Heart right ventricle (tissue), 16 donors: ENCODE data around the gene NT5C1A. TPM values are rescaled to one million over a fixed set of nuclear protein-coding genes. Genes with fewer than 3 reads are reported as not detected.
A peak's percentile ranks its signal among the peaks of the same experiment; 100 is the strongest.

Experiments used
- ATAC-seq, 8 donors: fragments of 200-7000 bp; cut with Tn5 transposase; one replicate each; pipeline ENCODE4 v1.9.1; 2020; ENCODE audit warnings: mild to moderate bottlenecking in 8 of 8, moderate library complexity in 8 of 8, moderate number of reproducible peaks in 1 of 8
- DNase-seq, 2 donors: peaks; one replicate each; pipeline ENCODE4 v3.0.0-alpha.2; 2020
- H3K27ac ChIP-seq, 10 donors: fragments of 200-600 bp; sonication (generic) in 2 of 10; one replicate each; pipeline versions ENCODE4 v1.5.0 to v1.8.0; 2020 to 2022; ENCODE audit warnings: mild to moderate bottlenecking in 3 of 10
- H3K27me3 ChIP-seq, 7 donors: fragments of 200-600 bp; one replicate each; pipeline ENCODE4 v1.8.0; 2021 to 2022; ENCODE audit warnings: mild to moderate bottlenecking in 2 of 7
- H3K36me3 ChIP-seq, 9 donors: fragments of 200-600 bp; sonication (generic) in 1 of 9; one replicate each; pipeline versions ENCODE4 v1.5.0 to v1.8.0; 2020 to 2022; ENCODE audit warnings: mild to moderate bottlenecking in 2 of 9
- H3K4me1 ChIP-seq, 9 donors: fragments of 200-600 bp; sonication (generic) in 1 of 9; one replicate each; pipeline versions ENCODE4 v1.5.0 to v1.8.0; 2020 to 2022; ENCODE audit warnings: mild to moderate bottlenecking in 4 of 9
- H3K4me3 ChIP-seq, 10 donors: fragments of 200-600 bp; sonication (generic) in 2 of 10; one replicate each; pipeline versions ENCODE4 v1.5.0 to v1.8.0; 2020 to 2022; ENCODE audit warnings: mild to moderate bottlenecking in 7 of 10, moderate library complexity in 2 of 10
- H3K9me3 ChIP-seq, 11 donors: fragments of 200-600 bp in 10 of 11; sonication (generic) in 2 of 11; one replicate each; pipeline versions ENCODE4 v1.5.0 to v1.8.0; 2013 to 2022; ENCODE audit warnings: mild to moderate bottlenecking in 2 of 11, control low read depth in 1 of 11, moderate library complexity in 1 of 11
- WGBS, 2 donors: extraction: QIAGEN DNeasy Blood & Tissue Kit; methylation state at CpG; one replicate each; pipeline ENCODE4 v1.1.7; 2013; ENCODE audit warnings: inconsistent platforms in 1 of 2; 5-methylcytosine and 5-hydroxymethylcytosine counted together
- intact Hi-C, 10 donors: fragments of 100-400 bp; cut with DNase I; formaldehyde crosslinking; loops; one replicate each; pipeline versions ENCODE4 v1.11.1 to v1.14.2; 2022
- long read RNA-seq, 3 donors: library from polyadenylated mRNA; unstranded; transcript quantifications; one replicate each; pipeline ENCODE4 v2.0.0, GENCODE V29; 2020 to 2021
- polyA plus RNA-seq, 2 donors: library from polyadenylated mRNA; stranded (reverse); fragments of 200-250 nt; gene quantifications; one replicate each; pipeline ENCODE4 v1.2.3, GENCODE V29; 2013
- total RNA-seq, 10 donors: library from RNA; stranded (reverse); fragmentation: NEBNext Ultra II Directional in 3 of 10; extraction: Animal tissue kit (Norgen Biotek cat#: 25700) in 3 of 10; gene quantifications; one replicate each; pipeline versions ENCODE4 v1.2.1 to v1.2.4, GENCODE V29; 2021 to 2023
- TF ChIP-seq, protein P1 (sequence below), 9 donors: fragments of 200-600 bp; sonication (generic) in 2 of 9; IDR thresholded peaks; one replicate each; pipeline versions ENCODE4 v1.5.0 to v1.8.0; 2021 to 2022; ENCODE audit warnings: antibody characterized with exemption in 9 of 9, mild to moderate bottlenecking in 5 of 9, moderate library complexity in 1 of 9
- donor health status: Arrhythmogenic right ventricular cardiomyopathy.
- donor health status: ischemic (EF 13 %, LVEDD 7.1; RV severe dilation, severe dysfunction).
- donor health status: healthy with polysubstance abuse.
- donor health status: DM: no; HTN: yes; CAD: no.
- donor health status: DM: no; HTN: no; CAD: no.
- donor health status: ischemic (EF 25% LVEDD 6.9; RV normal size, moderate dysfunction).
- donor health status: ischemic (EF 25% LVEDD 5.7; RV mildly dilated, moderate dysfunction).
- donor health status: healthy.
- donor health status: DM: yes; HTN: yes; CAD: no.
- donor health status: Ischemic cardiomyopathy.
- donor health status: ischemic (EF 35%, LVEDD 5.7; RV mildly dilated, moderate dysfunction).
- donor health status: nonischemic (EF 11% LVEDD 7.7; RV severe dilation, severe dysfunction).
- donor health status: DM: yes; HTN: yes; CAD: no.
- donor health status: PGD.
- donor health status: ischemic (EF 29% LVEDD 5.4; RV normal size, mild dysfunction).
- donor health status: nonischemic (EF 23%, LVEDD 6.1; RV moderate dilation, normal function).

NT5C1A gene
- 10 to 100 TPM; 12.1 to 59.2 (median 29.5) TPM for total RNA-seq
- polyA plus RNA-seq, result under 1 TPM; 0.68 to 0.80 TPM
- long read RNA-seq, donor 1, transcript NT5C1A-201 (6 exons, 1,107 nt), result major isoform, 15 of 25 reads
- long read RNA-seq, donor 1, partial matches to known transcripts, result 2 of 25 reads
- long read RNA-seq, donor 1, other reads (novel, unspliced or antisense), result 8 of 25 reads
- long read RNA-seq, donor 2, transcript NT5C1A-201 (6 exons, 1,107 nt), result major isoform, 22 of 31 reads
- long read RNA-seq, donor 2, partial matches to known transcripts, result 2 of 31 reads
- long read RNA-seq, donor 2, other reads (novel, unspliced or antisense), result 7 of 31 reads
- long read RNA-seq, donor 3, transcript NT5C1A-201 (6 exons, 1,107 nt), result major isoform, 6 of 18 reads
- long read RNA-seq, donor 3, partial matches to known transcripts, result 9 of 18 reads
- long read RNA-seq, donor 3, other reads (novel, unspliced or antisense), result 3 of 18 reads

DNA sequence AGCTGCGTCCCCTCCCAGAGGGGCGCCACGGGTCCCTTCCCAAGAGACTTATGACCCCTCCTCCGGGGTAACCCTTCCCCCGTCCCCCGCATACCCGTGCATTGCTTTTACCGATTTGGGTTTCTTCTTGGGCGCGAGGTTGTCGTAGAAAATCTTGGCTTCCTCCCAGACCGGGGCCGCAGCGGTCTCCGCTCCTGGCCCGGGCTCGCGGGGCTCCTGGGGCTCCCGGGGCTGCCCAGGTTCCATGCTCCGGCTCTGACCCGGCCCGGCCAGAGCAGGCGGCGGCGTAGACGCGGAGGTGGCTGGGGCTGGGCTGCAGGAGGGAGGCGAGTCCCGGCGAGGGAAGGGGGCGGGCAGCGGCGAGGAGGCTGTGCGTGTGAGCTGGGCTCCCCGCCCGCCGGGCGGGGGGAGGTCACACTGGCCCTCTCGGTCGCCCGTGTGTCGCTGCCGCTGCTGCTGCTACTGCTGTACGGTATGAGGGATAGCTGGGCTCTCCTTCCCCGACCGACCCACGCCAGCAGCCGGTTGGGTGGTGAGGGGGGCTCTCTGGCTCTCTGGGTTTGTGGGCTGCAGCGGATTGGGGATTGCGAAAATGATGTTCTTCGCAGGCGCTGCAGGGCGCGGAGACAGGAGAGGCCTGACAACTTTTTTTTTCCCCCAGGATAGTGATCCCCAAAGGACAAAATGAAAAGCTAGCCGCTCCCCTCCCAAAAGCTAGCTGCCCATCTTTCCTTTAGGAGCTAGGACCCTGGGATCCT is at the start of gene NT5C1A:
TSS of gene NT5C1A (minus strand) at position 315 of the 758 bp plus-strand sequence. CDS start at position 246, 69 bp downstream.
- peak; percentile 70 to 84 (median 81) for ATAC-seq
- H3K9me3 ChIP-seq, result no peaks in the 10 kb centered on the region
- H3K27ac ChIP-seq, result peak within 1 kb of the TSS in 9 of 10 donors; percentile 72 to 89 (median 82)
- peak within 1 kb of the TSS; percentile 51 to 72 (median 59) for H3K4me3 ChIP-seq
- peaks cover 0 to 33% (median 12%) of the 10 kb centered on the region in 7 donors for H3K27me3 ChIP-seq
- H3K36me3 ChIP-seq, result no peaks in the 10 kb centered on the region
- intact Hi-C loops, result loop anchor here in 1 of 10 donors (5.0 kb wide), 1 partner anchor 50 kb away; no protein-coding TSS in a partner anchor
- TF ChIP-seq, protein P1, sequence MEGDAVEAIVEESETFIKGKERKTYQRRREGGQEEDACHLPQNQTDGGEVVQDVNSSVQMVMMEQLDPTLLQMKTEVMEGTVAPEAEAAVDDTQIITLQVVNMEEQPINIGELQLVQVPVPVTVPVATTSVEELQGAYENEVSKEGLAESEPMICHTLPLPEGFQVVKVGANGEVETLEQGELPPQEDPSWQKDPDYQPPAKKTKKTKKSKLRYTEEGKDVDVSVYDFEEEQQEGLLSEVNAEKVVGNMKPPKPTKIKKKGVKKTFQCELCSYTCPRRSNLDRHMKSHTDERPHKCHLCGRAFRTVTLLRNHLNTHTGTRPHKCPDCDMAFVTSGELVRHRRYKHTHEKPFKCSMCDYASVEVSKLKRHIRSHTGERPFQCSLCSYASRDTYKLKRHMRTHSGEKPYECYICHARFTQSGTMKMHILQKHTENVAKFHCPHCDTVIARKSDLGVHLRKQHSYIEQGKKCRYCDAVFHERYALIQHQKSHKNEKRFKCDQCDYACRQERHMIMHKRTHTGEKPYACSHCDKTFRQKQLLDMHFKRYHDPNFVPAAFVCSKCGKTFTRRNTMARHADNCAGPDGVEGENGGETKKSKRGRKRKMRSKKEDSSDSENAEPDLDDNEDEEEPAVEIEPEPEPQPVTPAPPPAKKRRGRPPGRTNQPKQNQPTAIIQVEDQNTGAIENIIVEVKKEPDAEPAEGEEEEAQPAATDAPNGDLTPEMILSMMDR (IDR thresholded peaks at IDR 0.05), result no peak
- 0 to 1% methylated on average over 48 to 55 of the region's 55 CpGs for WGBS, 2 donors
- peaks cover 0 to 56% (median 34%) of the 10 kb centered on the region in 9 donors for H3K4me1 ChIP-seq
- peak; percentile 41 to 67 for DNase-seq

DNA sequence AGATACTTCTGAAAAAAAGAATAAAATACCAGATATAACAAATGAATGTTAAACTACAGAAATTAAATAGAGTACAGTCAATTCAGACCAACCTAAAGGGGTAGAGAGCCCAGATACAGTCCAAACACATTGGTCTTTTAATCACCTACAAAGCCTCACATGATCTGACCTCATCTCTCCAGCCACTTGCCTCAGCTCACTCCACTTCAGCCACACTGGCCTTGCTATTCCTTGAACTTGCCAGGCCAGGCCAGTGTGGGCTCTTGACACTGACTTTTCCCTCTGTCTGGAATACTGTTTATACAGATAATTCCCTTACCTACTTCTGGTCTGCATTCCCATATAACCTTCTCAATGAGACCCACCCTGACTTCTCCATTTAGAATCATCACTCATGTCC is 49.8 kb upstream of the NT5C1A start:
- no peak overlapping the region for H3K27ac ChIP-seq
- peaks cover 0 to 4% (median 0%) of the 10 kb centered on the region in 9 donors for H3K4me1 ChIP-seq
- intact Hi-C loops, result loop anchor here in 6 of 10 donors (1.0 to 5.0 kb wide), 7 partner anchors 49 to 119 kb away; partner anchors contain the start of gene NT5C1A (in 1 of the 6)
- peaks cover 0 to 59% (median 28%) of the 10 kb centered on the region in 7 donors for H3K27me3 ChIP-seq
- DNase-seq, result no peak
- H3K36me3 ChIP-seq, result no peaks in the 10 kb centered on the region
- no peak for ATAC-seq
- no peak overlapping the region for H3K4me3 ChIP-seq
- no peaks in the 10 kb centered on the region for H3K9me3 ChIP-seq
- TF ChIP-seq, protein P1 (IDR thresholded peaks at IDR 0.05), result no peak

DNA sequence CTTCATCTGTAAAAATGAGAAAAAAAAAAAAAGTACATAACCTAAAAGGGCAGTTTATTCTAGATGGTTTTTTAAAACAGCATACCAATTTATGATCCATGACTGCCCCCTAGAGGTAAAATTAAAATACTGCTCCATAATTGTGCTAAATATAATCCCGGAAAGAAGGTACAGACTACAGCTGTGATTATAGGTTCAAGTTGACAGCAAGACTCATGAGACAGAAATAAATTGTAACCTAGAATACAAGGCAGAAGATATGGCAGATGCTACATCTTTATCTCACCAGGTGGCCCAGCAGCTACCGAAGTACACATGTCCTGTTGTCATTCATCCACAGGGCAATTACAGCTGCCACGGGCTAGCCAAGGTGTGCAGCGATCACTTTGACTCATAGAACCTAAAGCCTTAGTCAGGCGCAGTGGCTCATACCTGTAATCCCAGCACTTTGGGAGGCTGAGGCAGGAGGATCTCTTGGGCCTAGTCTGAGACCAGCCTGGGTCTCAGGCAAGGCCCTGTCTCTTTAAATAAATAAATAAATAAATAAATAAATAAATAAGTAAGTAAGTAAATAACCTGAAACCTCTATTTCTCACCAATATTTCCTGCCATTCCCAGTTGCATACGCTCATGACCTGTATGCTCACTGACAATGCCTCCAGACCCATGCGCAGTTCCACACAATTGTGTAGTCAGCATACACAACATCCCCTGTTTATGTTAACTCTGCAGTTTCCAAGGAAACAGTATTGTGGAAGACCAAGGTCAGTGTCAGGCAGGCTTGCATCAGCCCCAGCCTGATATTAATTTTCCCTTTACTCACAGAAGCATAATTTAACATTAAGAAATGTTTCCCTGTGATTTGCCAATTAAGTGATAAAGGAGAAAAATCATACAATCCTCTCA is 48.4 kb upstream of the NT5C1A start:
- TF ChIP-seq, protein P1 (IDR thresholded peaks at IDR 0.05), result peak; percentile 56 to 82 (median 73)
- ATAC-seq, result peak in 5 of 8 donors; percentile 47 to 72 (median 59)
- DNase-seq, result no peak
- WGBS, 2 donors, result 40 to 43% methylated on average over 7 of the region's 7 CpGs
- Histone ChIP-seq H3K9me3 (no peaks in the 10 kb centered on the region), H3K27me3 (peaks cover 0 to 51% (median 30%) of the 10 kb centered on the region in 7 donors), H3K36me3 (no peaks in the 10 kb centered on the region), H3K4me1 (peaks cover 0 to 4% (median 0%) of the 10 kb centered on the region in 9 donors), H3K27ac (no peak overlapping the region), H3K4me3 (no peak overlapping the region)
- intact Hi-C loops, result loop anchor here in 5 of 10 donors (2.0 to 5.0 kb wide), 6 partner anchors 48 to 118 kb away; partner anchors contain the start of gene NT5C1A (in 1 of the 5)
